Naive thymus-derived CD4-positive, alpha-beta T cell (primary cell): Measurements from ENCODE around the gene EXOSC1. TPM values are rescaled to one million over a fixed set of nuclear protein-coding genes. Genes with fewer than 3 reads are reported as not detected.

Experiments
- ATAC-seq: fragments of 150-1000 bp; cut with Tn5 transposase; 2 replicates; pipeline ENCODE4 v1.10.0; 2021; ENCODE audit warnings: mild to moderate bottlenecking, moderate library complexity
- CTCF ChIA-PET: fragments of 350-600 bp; sonication (Branson Sonifier 250); formaldehyde crosslinking; loops from one replicate; lab custom pipeline; 2021; ENCODE audit warnings: antibody characterized with exemption; lab: Charles Lee
- POLR2A ChIA-PET: fragments of 350-600 bp; sonication (Branson Sonifier 250); formaldehyde crosslinking; loops from one replicate; lab custom pipeline; 2021; ENCODE audit warnings: antibody characterized with exemption, inconsistent platforms; lab: Charles Lee
- DNase-seq, 9 donors: peaks; one replicate each; pipeline versions ENCODE4 v3.0.0 to v3.0.0-alpha.2; 2020 to 2022; ENCODE audit warnings: mixed read lengths in 1 of 9
- H3K27ac ChIP-seq: one replicate; pipeline ENCODE4 v1.7.0; 2013; ENCODE audit warnings: mild to moderate bottlenecking, low read depth, low read length, moderate library complexity
- H3K27me3 ChIP-seq, 2 donors: one replicate each; pipeline ENCODE4 v1.7.0; 2013; ENCODE audit warnings: low read length in 2 of 2, mild to moderate bottlenecking in 2 of 2, moderate library complexity in 2 of 2; ENCODE audit not compliant: control insufficient read depth in 2 of 2, insufficient read depth in 2 of 2
- H3K36me3 ChIP-seq, 3 experiments: 1 replicate in 2 of 3; 2 replicates in 1 of 3; pipeline ENCODE4 v1.7.0; 2013; ENCODE audit warnings: low read length in 3 of 3, mild to moderate bottlenecking in 3 of 3, moderate library complexity in 1 of 3; ENCODE audit not compliant: insufficient read depth in 3 of 3, control insufficient read depth in 2 of 3
- H3K4me1 ChIP-seq, 2 donors: one replicate each; pipeline ENCODE4 v1.7.0; 2013; ENCODE audit warnings: low read length in 2 of 2, mild to moderate bottlenecking in 2 of 2, moderate library complexity in 1 of 2; ENCODE audit not compliant: control insufficient read depth in 2 of 2, insufficient read depth in 2 of 2
- H3K4me3 ChIP-seq: 2 replicates; pipeline ENCODE4 v1.7.0; 2013; ENCODE audit warnings: mild to moderate bottlenecking, low read length
- H3K9me3 ChIP-seq, 3 experiments: 1 replicate in 2 of 3; 2 replicates in 1 of 3; pipeline ENCODE4 v1.7.0; 2013; ENCODE audit warnings: low read length in 3 of 3; ENCODE audit not compliant: control insufficient read depth in 2 of 3
- H3K27ac Mint-ChIP-seq, 9 donors: one replicate each; pipeline ENCODE4 v1.8.0; 2020 to 2022; ENCODE audit warnings: mixed read lengths in 9 of 9, mild to moderate bottlenecking in 8 of 9, moderate library complexity in 5 of 9, inconsistent platforms in 2 of 9
- H3K27me3 Mint-ChIP-seq, 5 donors: one replicate each; pipeline ENCODE4 v1.8.0; 2021 to 2022; ENCODE audit warnings: mixed read lengths in 5 of 5, mild to moderate bottlenecking in 1 of 5
- H3K36me3 Mint-ChIP-seq, 5 donors: one replicate each; pipeline ENCODE4 v1.8.0; 2020 to 2022; ENCODE audit warnings: mixed read lengths in 5 of 5, mild to moderate bottlenecking in 3 of 5, inconsistent platforms in 1 of 5
- H3K4me1 Mint-ChIP-seq, 7 donors: one replicate each; pipeline ENCODE4 v1.8.0; 2020 to 2022; ENCODE audit warnings: mixed read lengths in 7 of 7, mild to moderate bottlenecking in 3 of 7, inconsistent platforms in 1 of 7
- H3K4me3 Mint-ChIP-seq, 10 donors: one replicate each; pipeline ENCODE4 v1.8.0; 2020 to 2022; ENCODE audit warnings: mild to moderate bottlenecking in 10 of 10, mixed read lengths in 10 of 10, moderate library complexity in 6 of 10, inconsistent platforms in 2 of 10
- H3K9me3 Mint-ChIP-seq, 11 donors: one replicate each; pipeline ENCODE4 v1.8.0; 2020 to 2022; ENCODE audit warnings: mixed read lengths in 11 of 11, mild to moderate bottlenecking in 4 of 11, inconsistent platforms in 1 of 11, moderate library complexity in 1 of 11
- intact Hi-C, 2 donors: fragments of 100-400 bp; cut with micrococcal nuclease; formaldehyde crosslinking; loops; one replicate each; pipeline ENCODE4 v1.15.1; 2023
- polyA plus RNA-seq, 2 donors: library from polyadenylated mRNA; unstranded; fragments of 300-500 nt; fragmentation: Illumina TruSeq; gene quantifications; one replicate each; pipeline ENCODE4 v1.2.3, GENCODE V29; 2021
- total RNA-seq, 6 experiments: library from RNA in 5 of 6; stranded (reverse) in 5 of 6; gene quantifications; 1 replicate in 5 of 6; 2 replicates in 1 of 6; pipeline ENCODE4 v1.2.3 and lab custom pipeline; 2021 to 2026

Gene EXOSC1
- total and polyA plus RNA-seq, 7 experiments from 2014 or later = 32.6 to 80.3 (median 58.3) TPM

GRCh38 chr10:97396056-97396455 lies 49.8 kb downstream of the EXOSC1 start:
- Histone ChIP-seq H3K9me3 (no peaks in the 10 kb centered on the region), H3K4me3 (no peak overlapping the region), H3K27ac (no peak overlapping the region), H3K4me1 (peaks cover 8 to 11% of the 10 kb centered on the region in 2 donors), H3K27me3 (no peaks in the 10 kb centered on the region), H3K36me3 (peaks cover 0 to 32% (median 6%) of the 10 kb centered on the region in 3 experiments)
- no peak for DNase-seq
- CTCF ChIA-PET = no interaction called here
- H3K4me3 Mint-ChIP-seq = no peak overlapping the region
- no peaks in the 10 kb centered on the region for H3K27me3 Mint-ChIP-seq
- peak overlapping the region in 1 of 9 donors; percentile 43 for H3K27ac Mint-ChIP-seq
- H3K36me3 Mint-ChIP-seq = peaks cover 8 to 16% (median 9%) of the 10 kb centered on the region in 5 donors
- no peak for ATAC-seq
- H3K9me3 Mint-ChIP-seq = peaks cover 0 to under 1% (median 0%) of the 10 kb centered on the region in 11 donors
- peaks cover 0 to 17% (median 9%) of the 10 kb centered on the region in 7 donors for H3K4me1 Mint-ChIP-seq
- POLR2A ChIA-PET = no interaction called here
- intact Hi-C loops = no loop called here

- no peaks in the 10 kb centered on the region for H3K27me3 ChIP-seq
- Mint-ChIP-seq H3K4me3 (no peak overlapping the region), H3K9me3 (no peaks in the 10 kb centered on the region), H3K27me3 (no peaks in the 10 kb centered on the region), H3K36me3 (peaks cover 13 to 31% (median 15%) of the 10 kb centered on the region in 5 donors), H3K4me1 (peaks cover 0 to 10% (median 0%) of the 10 kb centered on the region in 7 donors), H3K27ac (peak overlapping the region in 1 of 9 donors; percentile 42)
- ChIA-PET POLR2A (no interaction called here), CTCF (no interaction called here)
- DNase-seq (no peak), ATAC-seq (no peak)
- no peak overlapping the region for H3K4me3 ChIP-seq
- intact Hi-C loops = no loop called here
- no peaks in the 10 kb centered on the region for H3K9me3 ChIP-seq
- peaks cover 0 to 58% (median 6%) of the 10 kb centered on the region in 3 experiments for H3K36me3 ChIP-seq
- H3K27ac ChIP-seq = no peak overlapping the region
- H3K4me1 ChIP-seq = no peaks in the 10 kb centered on the region
These were observed 52.7 kb downstream of the EXOSC1 start for GRCh38 chr10:97393034-97393573.

GRCh38 chr10:97390091-97390490 lies 55.7 kb downstream of the EXOSC1 start:
- Histone ChIP-seq H3K27ac (no peak overlapping the region), H3K36me3 (peaks cover 0 to 64% (median 0%) of the 10 kb centered on the region in 3 experiments), H3K4me1 (no peaks in the 10 kb centered on the region), H3K27me3 (no peaks in the 10 kb centered on the region), H3K4me3 (no peak overlapping the region), H3K9me3 (no peaks in the 10 kb centered on the region)
- ATAC-seq = peak; percentile 21
- ChIA-PET POLR2A (no interaction called here), CTCF (no interaction called here)
- intact Hi-C loops = no loop called here
- Mint-ChIP-seq H3K27me3 (no peaks in the 10 kb centered on the region), H3K36me3 (peaks cover 9 to 35% (median 13%) of the 10 kb centered on the region in 5 donors), H3K4me1 (peaks cover 0 to 6% (median 0%) of the 10 kb centered on the region in 7 donors), H3K27ac (no peak overlapping the region), H3K9me3 (no peaks in the 10 kb centered on the region), H3K4me3 (no peak overlapping the region)
- DNase-seq = no peak

- H3K9me3 Mint-ChIP-seq = no peaks in the 10 kb centered on the region
- H3K27ac Mint-ChIP-seq = no peak overlapping the region
- intact Hi-C loops = no loop called here
- CTCF ChIA-PET = interaction anchor here (0.6 kb wide), 1 partner anchor 65 kb away, joined by 3 read pairs; no protein-coding TSS in a partner anchor
- Histone ChIP-seq H3K4me3 (no peak overlapping the region), H3K27me3 (no peaks in the 10 kb centered on the region), H3K9me3 (no peaks in the 10 kb centered on the region), H3K4me1 (no peaks in the 10 kb centered on the region), H3K27ac (no peak overlapping the region), H3K36me3 (peaks cover 0 to 69% (median 0%) of the 10 kb centered on the region in 3 experiments)
- H3K36me3 Mint-ChIP-seq = peaks cover 7 to 34% (median 8%) of the 10 kb centered on the region in 5 donors
- POLR2A ChIA-PET = no interaction called here
- no peak overlapping the region for H3K4me3 Mint-ChIP-seq
- H3K27me3 Mint-ChIP-seq = no peaks in the 10 kb centered on the region
- peak; percentile 23 for ATAC-seq
- peaks cover 0 to 5% (median 0%) of the 10 kb centered on the region in 7 donors for H3K4me1 Mint-ChIP-seq
- DNase-seq = no peak
These were observed 57.7 kb downstream of the EXOSC1 start for GRCh38 chr10:97388152-97388551.

Other genes with a start within 250 kb of the EXOSC1 start
- 10 to 100 TPM; 12.8 to 40.1 (median 16.1) TPM for gene ARHGAP19, start 153.4 kb downstream of the EXOSC1 start, total RNA-seq
- 1 to 10 TPM; 5.7 to 6.5 TPM for gene ARHGAP19, start 153.4 kb downstream of the EXOSC1 start, polyA plus RNA-seq
- 10 to 100 TPM in 4 of 5 experiments, 1 to 10 TPM in 1; 5.3 to 41.0 (median 21.8) TPM for gene FRAT1, start 126.7 kb downstream of the EXOSC1 start, total RNA-seq
- 10 to 100 TPM in 1 of 2 donors, 1 to 10 TPM in 1; 4.4 to 12.1 TPM for gene FRAT1, start 126.7 kb downstream of the EXOSC1 start, polyA plus RNA-seq
- 10 to 100 TPM in 4 of 5 experiments, 1 to 10 TPM in 1; 9.3 to 39.7 (median 29.8) TPM for gene FRAT2, start 111.3 kb downstream of the EXOSC1 start, total RNA-seq
- gene FRAT2, start 111.3 kb downstream of the EXOSC1 start, polyA plus RNA-seq = 10 to 100 TPM in 1 of 2 donors, 1 to 10 TPM in 1; 9.3 to 16.9 TPM
- 100 to 1,000 TPM in 1 of 5 experiments, 10 to 100 TPM in 4; 22.0 to 197 (median 32.3) TPM for gene RRP12, start 44.7 kb downstream of the EXOSC1 start, total RNA-seq
- gene RRP12, start 44.7 kb downstream of the EXOSC1 start, polyA plus RNA-seq = 10 to 100 TPM; 10.6 to 13.4 TPM
- gene PGAM1, start 19.8 kb downstream of the EXOSC1 start, total RNA-seq = 100 to 1,000 TPM in 2 of 5 experiments, 10 to 100 TPM in 3; 58.5 to 536 (median 69.8) TPM
- gene PGAM1, start 19.8 kb downstream of the EXOSC1 start, polyA plus RNA-seq = 100 to 1,000 TPM; 172 to 204 TPM
- 10 to 100 TPM; 13.2 to 38.8 (median 26.8) TPM for gene ZDHHC16, start 169 bp upstream of the EXOSC1 start, total RNA-seq
- gene ZDHHC16, start 169 bp upstream of the EXOSC1 start, polyA plus RNA-seq = 10 to 100 TPM; 24.4 to 37.3 TPM
- 100 to 1,000 TPM in 2 of 5 experiments, 10 to 100 TPM in 3; 68.7 to 113 (median 87.9) TPM for gene MMS19, start 52.4 kb upstream of the EXOSC1 start, total RNA-seq
- gene MMS19, start 52.4 kb upstream of the EXOSC1 start, polyA plus RNA-seq = 10 to 100 TPM; 37.4 to 59.0 TPM
- gene UBTD1, start 52.9 kb upstream of the EXOSC1 start, total RNA-seq = 1 to 10 TPM in 4 of 5 experiments, under 1 TPM in 1; 0.94 to 4.2 (median 2.1) TPM
- gene UBTD1, start 52.9 kb upstream of the EXOSC1 start, polyA plus RNA-seq = 1 to 10 TPM; 1.2 to 2.9 TPM
- under 1 TPM in 1 of 5 experiments, not detected in 4; 0.22 TPM for gene ANKRD2, start 126.8 kb upstream of the EXOSC1 start, total RNA-seq
- not detected for gene ANKRD2, start 126.8 kb upstream of the EXOSC1 start, polyA plus RNA-seq
- gene HOGA1, start 138.4 kb upstream of the EXOSC1 start, total RNA-seq = not detected
- gene HOGA1, start 138.4 kb upstream of the EXOSC1 start, polyA plus RNA-seq = not detected
- not detected for gene C10orf62, start 143.7 kb upstream of the EXOSC1 start, total RNA-seq
- not detected for gene C10orf62, start 143.7 kb upstream of the EXOSC1 start, polyA plus RNA-seq
- gene MORN4, start 187.5 kb upstream of the EXOSC1 start, total RNA-seq = 1 to 10 TPM in 4 of 5 experiments, under 1 TPM in 1; 0.78 to 4.1 (median 1.5) TPM
- 1 to 10 TPM; 1.3 to 5.9 TPM for gene MORN4, start 187.5 kb upstream of the EXOSC1 start, polyA plus RNA-seq
- gene PI4K2A, start 194.7 kb upstream of the EXOSC1 start, total RNA-seq = 10 to 100 TPM in 4 of 5 experiments, 1 to 10 TPM in 1; 9.0 to 33.8 (median 11.0) TPM
- 1 to 10 TPM; 5.5 to 8.7 TPM for gene PI4K2A, start 194.7 kb upstream of the EXOSC1 start, polyA plus RNA-seq
- 10 to 100 TPM in 1 of 5 experiments, 1 to 10 TPM in 3, under 1 TPM in 1; 0.65 to 10.6 (median 2.5) TPM for gene AVPI1, start 241.2 kb upstream of the EXOSC1 start, total RNA-seq
- 1 to 10 TPM; 1.4 to 1.9 TPM for gene AVPI1, start 241.2 kb upstream of the EXOSC1 start, polyA plus RNA-seq